NCI-H82 treated with DMSO at 0.1 percent for 48 hours (cell line): ENCODE measurements around the gene PPARD.
"Not testable (repeated sequence)": the region's sequence is repeated elsewhere in the genome, so short reads cannot be mapped to it uniquely, and the experiment has no call there.

ENCODE experiments used
- DNase-seq: peaks from one replicate; lab custom pipeline; 2025; ENCODE audit not compliant: unreplicated experiment; lab: John Stamatoyannopoulos, UW

The PPARD gene

GRCh38 chr6:35342258-35343091 lies at the start of gene PPARD:
Gene PPARD, plus strand, starts transcription at chr6:35342558. Its CDS starts 68,530 bp downstream, at chr6:35411088.
- DNase-seq: peak; percentile 90

GRCh38 chr6:35293681-35294080 lies 48.7 kb upstream of the PPARD start:
- DNase-seq: no peak

GRCh38 chr6:35294308-35294945 lies 47.9 kb upstream of the PPARD start:
- DNase-seq: peak; percentile 17

GRCh38 chr6:35295036-35295435 lies 47.3 kb upstream of the PPARD start:
- DNase-seq: no peak

GRCh38 chr6:35295521-35296315 lies 46.6 kb upstream of the PPARD start:
- no peak for DNase-seq

- no peak for DNase-seq
Measured at GRCh38 chr6:35296931-35297600, 45.3 kb upstream of the PPARD start.

- DNase-seq: peak; percentile 56
Measured at GRCh38 chr6:35297601-35298481, 44.5 kb upstream of the PPARD start, which contains the start of gene DEF6. Gene DEF6, plus strand, starts transcription at chr6:35297818. Its CDS starts 39 bp downstream, at chr6:35297857.

GRCh38 chr6:35298625-35299140 lies 43.7 kb upstream of the PPARD start:
- no peak for DNase-seq

- DNase-seq: no peak
Measured at GRCh38 chr6:35299674-35300073, 42.7 kb upstream of the PPARD start.

- no peak for DNase-seq
Measured at GRCh38 chr6:35300848-35301247, 41.5 kb upstream of the PPARD start.

GRCh38 chr6:35302604-35303241 lies 39.6 kb upstream of the PPARD start:
- DNase-seq: no peak

- no peak for DNase-seq
Measured at GRCh38 chr6:35304299-35304698, 38.1 kb upstream of the PPARD start.

GRCh38 chr6:35305117-35305516 lies 37.2 kb upstream of the PPARD start:
- DNase-seq: no peak

GRCh38 chr6:35307138-35307537 lies 35.2 kb upstream of the PPARD start:
- DNase-seq: not testable (repeated sequence)

- not testable (repeated sequence) for DNase-seq
Measured at GRCh38 chr6:35308543-35308942, 33.8 kb upstream of the PPARD start.

- DNase-seq: no peak
Measured at GRCh38 chr6:35309611-35310264, 32.6 kb upstream of the PPARD start.

GRCh38 chr6:35310265-35310831 lies 32.0 kb upstream of the PPARD start:
- DNase-seq: no peak

GRCh38 chr6:35311390-35312075 lies 30.8 kb upstream of the PPARD start:
- no peak for DNase-seq
